ENCODE results near the gene RBM19.

The RBM19 gene

GRCh38 chr12:113934060-113934814, 31.9 kb downstream of the RBM19 start:
- in situ Hi-C loops (cut with HindIII; ENCODE audit: low sequenced_read_pairs), result loop anchor here (10.0 kb wide), 1 partner anchor 99 kb away; no protein-coding TSS in a partner anchor

GRCh38 chr12:113933201-113933786, 32.8 kb downstream of the RBM19 start:
- in situ Hi-C loops (cut with HindIII; ENCODE audit: low sequenced_read_pairs), result loop anchor here (10.0 kb wide), 1 partner anchor 98 kb away; no protein-coding TSS in a partner anchor

- in situ Hi-C loops (cut with HindIII; ENCODE audit: low sequenced_read_pairs), result loop anchor here (10.0 kb wide), 1 partner anchor 98 kb away; no protein-coding TSS in a partner anchor
Observed at GRCh38 chr12:113932381-113933196, 33.5 kb downstream of the RBM19 start.

- in situ Hi-C loops (cut with HindIII; ENCODE audit: low sequenced_read_pairs), result loop anchor here (10.0 kb wide), 1 partner anchor 97 kb away; no protein-coding TSS in a partner anchor
Observed at GRCh38 chr12:113931517-113931916, 34.6 kb downstream of the RBM19 start.

- in situ Hi-C loops (cut with HindIII; ENCODE audit: low sequenced_read_pairs), result loop anchor here (10.0 kb wide), 1 partner anchor 95 kb away; no protein-coding TSS in a partner anchor
Observed at GRCh38 chr12:113930249-113930648, 35.9 kb downstream of the RBM19 start.

- in situ Hi-C loops (cut with HindIII; ENCODE audit: low sequenced_read_pairs), result no loop called here
Observed at GRCh38 chr12:113929312-113929989, 36.7 kb downstream of the RBM19 start.

- in situ Hi-C loops (cut with HindIII; ENCODE audit: low sequenced_read_pairs), result no loop called here
Observed at GRCh38 chr12:113926788-113927187, 39.3 kb downstream of the RBM19 start.

- in situ Hi-C loops (cut with HindIII; ENCODE audit: low sequenced_read_pairs), result no loop called here
Observed at GRCh38 chr12:113924341-113924740, 41.8 kb downstream of the RBM19 start.

GRCh38 chr12:113923251-113923650, 42.9 kb downstream of the RBM19 start:
- in situ Hi-C loops (cut with HindIII; ENCODE audit: low sequenced_read_pairs), result no loop called here

- in situ Hi-C loops (cut with HindIII; ENCODE audit: low sequenced_read_pairs), result no loop called here
Observed at GRCh38 chr12:113921430-113921829, 44.7 kb downstream of the RBM19 start.

- in situ Hi-C loops (cut with HindIII; ENCODE audit: low sequenced_read_pairs), result no loop called here
Observed at GRCh38 chr12:113919791-113920190, 46.3 kb downstream of the RBM19 start.

GRCh38 chr12:113918306-113918705, 47.8 kb downstream of the RBM19 start:
- in situ Hi-C loops (cut with HindIII; ENCODE audit: low sequenced_read_pairs), result no loop called here

- in situ Hi-C loops (cut with HindIII; ENCODE audit: low sequenced_read_pairs), result no loop called here
Observed at GRCh38 chr12:113917393-113917792, 48.7 kb downstream of the RBM19 start.

- in situ Hi-C loops (cut with HindIII; ENCODE audit: low sequenced_read_pairs), result no loop called here
Observed at GRCh38 chr12:113914806-113915205, 51.3 kb downstream of the RBM19 start.

GRCh38 chr12:113914176-113914575, 51.9 kb downstream of the RBM19 start:
- in situ Hi-C loops (cut with HindIII; ENCODE audit: low sequenced_read_pairs), result no loop called here

- in situ Hi-C loops (cut with HindIII; ENCODE audit: low sequenced_read_pairs), result no loop called here
Observed at GRCh38 chr12:113912760-113913329, 53.3 kb downstream of the RBM19 start.

GRCh38 chr12:113911971-113912759, 54.0 kb downstream of the RBM19 start:
- in situ Hi-C loops (cut with HindIII; ENCODE audit: low sequenced_read_pairs), result no loop called here

GRCh38 chr12:113910751-113911272, 55.3 kb downstream of the RBM19 start:
- in situ Hi-C loops (cut with HindIII; ENCODE audit: low sequenced_read_pairs), result no loop called here

GRCh38 chr12:113909776-113910420, 56.2 kb downstream of the RBM19 start:
- in situ Hi-C loops (cut with HindIII; ENCODE audit: low sequenced_read_pairs), result no loop called here
